Panc1 (cell line): Measurements from ENCODE around the gene SIGLEC5. TPM values are rescaled to one million over a fixed set of nuclear protein-coding genes. Genes with fewer than 3 reads are reported as not detected.
A peak's percentile ranks its signal among the peaks of the same experiment; 100 is the strongest.

Experiments used
- ATAC-seq: fragments of 200-7000 bp; cut with Tn5 transposase; 2 replicates; pipeline ENCODE4 v1.9.1; 2020; ENCODE audit warnings: mild to moderate bottlenecking, moderate library complexity
- BruUV-seq: library from RNA; stranded (reverse); fragments of 400-500 nt; replicated peaks from 2 replicates; lab custom pipeline; 2021; lab: Mats Ljungman, UMichigan
- CTCF ChIA-PET: fragments of 300-600 bp; sonication (Branson Sonifier 250); formaldehyde crosslinking; loops from one replicate; lab custom pipeline; 2022; ENCODE audit warnings: antibody characterized with exemption; lab: Charles Lee
- POLR2A ChIA-PET: fragments of 300-600 bp; sonication (Branson Sonifier 250); formaldehyde crosslinking; loops from one replicate; lab custom pipeline; 2022; ENCODE audit warnings: antibody characterized with exemption; lab: Charles Lee
- DNase-seq: peaks from one replicate; pipeline ENCODE4 v3.0.0-alpha.2; 2010; ENCODE audit warnings: low read depth, low spot score
- H3K27ac ChIP-seq: 2 replicates; pipeline ENCODE4 v1.5.1; 2011; ENCODE audit warnings: mild to moderate bottlenecking, low read length, inconsistent platforms
- H3K27me3 ChIP-seq: fragments of 200-500 bp; sonication (Bioruptor generic); 2 replicates; pipeline ENCODE4 v1.6.0; 2014; ENCODE audit warnings: low read length, inconsistent platforms; ENCODE audit not compliant: control insufficient read depth, insufficient read depth
- H3K36me3 ChIP-seq: fragments of 200-500 bp; sonication (Bioruptor generic); 2 replicates; pipeline ENCODE4 v1.5.1; 2014; ENCODE audit warnings: inconsistent platforms, mild to moderate bottlenecking, low read length, moderate library complexity; ENCODE audit not compliant: control insufficient read depth, insufficient read depth
- H3K4me1 ChIP-seq: 2 replicates; pipeline ENCODE4 v1.5.1; 2011; ENCODE audit warnings: inconsistent platforms, mild to moderate bottlenecking, low read length, moderate library complexity; ENCODE audit not compliant: control insufficient read depth, insufficient read depth
- H3K4me3 ChIP-seq, 2 experiments: 2 replicates each; pipeline ENCODE4 v1.5.1; 2011 to 2012; ENCODE audit warnings: low read depth in 2 of 2, low read length in 2 of 2, mild to moderate bottlenecking in 2 of 2, inconsistent platforms in 1 of 2, moderate library complexity in 1 of 2
- H3K9me3 ChIP-seq: fragments of 200-500 bp; sonication (Bioruptor generic); 2 replicates; pipeline ENCODE4 v1.5.1; 2014; ENCODE audit warnings: low read depth, mild to moderate bottlenecking, inconsistent platforms, low read length, moderate library complexity; ENCODE audit not compliant: control insufficient read depth, insufficient read depth
- CTCF ChIP-seq: fragments of 450-650 bp; IDR thresholded peaks from 2 replicates; pipeline ENCODE4 v1.5.1; 2017; ENCODE audit warnings: mild to moderate bottlenecking
- POLR2AphosphoS5 ChIP-seq: IDR thresholded peaks from 2 replicates; pipeline ENCODE4 v1.6.1; 2012; ENCODE audit warnings: mild to moderate bottlenecking, low read depth, low read length, moderate library complexity
- SIN3A ChIP-seq: IDR thresholded peaks from 2 replicates; pipeline ENCODE4 v1.6.1; 2012; ENCODE audit warnings: low read depth, mild to moderate bottlenecking, low read length, moderate library complexity, borderline replicate concordance; ENCODE audit not compliant: insufficient read depth
- TCF7L2 ChIP-seq: IDR thresholded peaks from 2 replicates; pipeline ENCODE4 v1.6.1; 2011; ENCODE audit warnings: mild to moderate bottlenecking, low read depth, low read length, inconsistent platforms
- in situ Hi-C: cut with HindIII; loops from 2 replicates; pipeline ENCODE4 v1.10.0; 2016; ENCODE audit warnings: low sequenced_read_pairs, low pct_unique_long_range_greater_than_20kb
- intact Hi-C: fragments of 100-400 bp; cut with micrococcal nuclease; formaldehyde crosslinking; loops from one replicate; pipeline ENCODE4 v1.10.0; 2022; ENCODE audit not compliant: unreplicated experiment
- total RNA-seq: library from RNA; stranded (reverse); gene quantifications from one replicate; pipeline ENCODE4 v1.2.1, GENCODE V29; 2021; ENCODE audit not compliant: unreplicated experiment
- TF ChIP-seq, protein P1 (sequence below), 2 experiments: IDR thresholded peaks; 2 replicates each; pipeline ENCODE4 v1.6.1; 2011 to 2012; ENCODE audit warnings: low read depth in 2 of 2, control low read depth in 1 of 2, low read length in 1 of 2, mild to moderate bottlenecking in 1 of 2, moderate library complexity in 1 of 2; ENCODE audit not compliant: insufficient read depth in 1 of 2

Gene SIGLEC5
- total RNA-seq, 1 experiment from 2014 or later: not detected

GRCh38 chr19:51663650-51664049 is 33.4 kb upstream of the SIGLEC5 start:
- DNase-seq (no peak), ATAC-seq (no peak)
- BruUV-seq: no TSS peak
- ChIA-PET POLR2A (no interaction called here), CTCF (no interaction called here)
- H3K4me1 ChIP-seq: no peaks in the 10 kb centered on the region
- H3K27me3 ChIP-seq: peaks cover 2% of the 10 kb centered on the region; the same call in 1 of the 2 replicates
- no peaks in the 10 kb centered on the region for H3K9me3 ChIP-seq
- intact Hi-C loops: no loop called here
- H3K4me3 ChIP-seq: no peak overlapping the region
- in situ Hi-C loops: no loop called here
- H3K27ac ChIP-seq: no peak overlapping the region
- TF ChIP-seq POLR2AphosphoS5 (no peak), CTCF (no peak), SIN3A (no peak), TCF7L2 (no peak)
- TF ChIP-seq, protein P1, sequence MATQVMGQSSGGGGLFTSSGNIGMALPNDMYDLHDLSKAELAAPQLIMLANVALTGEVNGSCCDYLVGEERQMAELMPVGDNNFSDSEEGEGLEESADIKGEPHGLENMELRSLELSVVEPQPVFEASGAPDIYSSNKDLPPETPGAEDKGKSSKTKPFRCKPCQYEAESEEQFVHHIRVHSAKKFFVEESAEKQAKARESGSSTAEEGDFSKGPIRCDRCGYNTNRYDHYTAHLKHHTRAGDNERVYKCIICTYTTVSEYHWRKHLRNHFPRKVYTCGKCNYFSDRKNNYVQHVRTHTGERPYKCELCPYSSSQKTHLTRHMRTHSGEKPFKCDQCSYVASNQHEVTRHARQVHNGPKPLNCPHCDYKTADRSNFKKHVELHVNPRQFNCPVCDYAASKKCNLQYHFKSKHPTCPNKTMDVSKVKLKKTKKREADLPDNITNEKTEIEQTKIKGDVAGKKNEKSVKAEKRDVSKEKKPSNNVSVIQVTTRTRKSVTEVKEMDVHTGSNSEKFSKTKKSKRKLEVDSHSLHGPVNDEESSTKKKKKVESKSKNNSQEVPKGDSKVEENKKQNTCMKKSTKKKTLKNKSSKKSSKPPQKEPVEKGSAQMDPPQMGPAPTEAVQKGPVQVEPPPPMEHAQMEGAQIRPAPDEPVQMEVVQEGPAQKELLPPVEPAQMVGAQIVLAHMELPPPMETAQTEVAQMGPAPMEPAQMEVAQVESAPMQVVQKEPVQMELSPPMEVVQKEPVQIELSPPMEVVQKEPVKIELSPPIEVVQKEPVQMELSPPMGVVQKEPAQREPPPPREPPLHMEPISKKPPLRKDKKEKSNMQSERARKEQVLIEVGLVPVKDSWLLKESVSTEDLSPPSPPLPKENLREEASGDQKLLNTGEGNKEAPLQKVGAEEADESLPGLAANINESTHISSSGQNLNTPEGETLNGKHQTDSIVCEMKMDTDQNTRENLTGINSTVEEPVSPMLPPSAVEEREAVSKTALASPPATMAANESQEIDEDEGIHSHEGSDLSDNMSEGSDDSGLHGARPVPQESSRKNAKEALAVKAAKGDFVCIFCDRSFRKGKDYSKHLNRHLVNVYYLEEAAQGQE (IDR thresholded peaks at IDR 0.05; ENCODE audit: insufficient read depth in 1 of 2, low read depth in 2 of 2, low read length in 1 of 2): no peak
- no peaks in the 10 kb centered on the region for H3K36me3 ChIP-seq

GRCh38 chr19:51660975-51661600 is 30.9 kb upstream of the SIGLEC5 start:
- Histone ChIP-seq H3K27me3 (peaks cover 2% of the 10 kb centered on the region; the same call in 1 of the 2 replicates), H3K36me3 (no peaks in the 10 kb centered on the region), H3K4me1 (no peaks in the 10 kb centered on the region), H3K4me3 (no peak overlapping the region), H3K27ac (no peak overlapping the region), H3K9me3 (no peaks in the 10 kb centered on the region)
- ChIA-PET CTCF (interaction anchor here (0.6 to 1.3 kb wide), 8 partner anchors 9 to 539 kb away, joined by 3 to 14 read pairs (median 3); partner anchors contain the start of gene VSIG10L), POLR2A (no interaction called here)
- intact Hi-C loops: no loop called here
- ATAC-seq (peak; percentile 80; the same call in 1 of the 2 replicates), DNase-seq (no peak)
- in situ Hi-C loops: no loop called here
- BruUV-seq: no TSS peak
- TF ChIP-seq SIN3A: no peak
- TF ChIP-seq POLR2AphosphoS5: no peak
- TF ChIP-seq, protein P1 (IDR thresholded peaks at IDR 0.05; ENCODE audit: insufficient read depth in 1 of 2, low read depth in 2 of 2, low read length in 1 of 2): no peak
- peak; percentile 65 for TF ChIP-seq CTCF
